GM19395 (cell line): ENCODE measurements around the gene VEGFD.

Experiments
- ATAC-seq: cut with Tn5 transposase; IDR thresholded peaks from one replicate; pipeline ENCODE4 v1.9.1; 2021; ENCODE audit warnings: mild to moderate bottlenecking, moderate library complexity; ENCODE audit not compliant: unreplicated experiment

VEGFD gene

GRCh38 chrX:15366506-15367352 is 17.5 kb downstream of the VEGFD start:
- no peak for ATAC-seq

DNA sequence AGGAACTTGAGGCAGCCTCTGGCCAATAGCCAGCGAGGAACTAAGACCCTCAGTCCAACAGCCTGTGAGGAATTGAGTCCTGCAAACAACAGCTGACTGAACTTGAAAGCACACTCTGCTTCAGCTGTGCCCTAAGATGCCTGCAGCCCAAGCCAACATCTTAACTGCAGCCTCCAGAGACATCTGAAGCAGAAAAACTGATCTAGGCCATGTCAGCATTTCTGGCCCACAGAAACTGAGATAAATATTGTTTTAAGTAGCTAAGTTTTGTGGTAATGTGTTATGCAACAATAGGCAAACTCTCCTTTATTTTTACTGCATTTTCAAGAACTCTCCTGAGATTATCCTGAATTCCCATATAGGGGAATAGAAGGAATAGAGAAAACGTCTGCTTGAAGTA is 24.5 kb downstream of the VEGFD start:
- no peak for ATAC-seq

GRCh38 chrX:15358533-15358932 is 25.7 kb downstream of the VEGFD start:
- no peak for ATAC-seq

DNA sequence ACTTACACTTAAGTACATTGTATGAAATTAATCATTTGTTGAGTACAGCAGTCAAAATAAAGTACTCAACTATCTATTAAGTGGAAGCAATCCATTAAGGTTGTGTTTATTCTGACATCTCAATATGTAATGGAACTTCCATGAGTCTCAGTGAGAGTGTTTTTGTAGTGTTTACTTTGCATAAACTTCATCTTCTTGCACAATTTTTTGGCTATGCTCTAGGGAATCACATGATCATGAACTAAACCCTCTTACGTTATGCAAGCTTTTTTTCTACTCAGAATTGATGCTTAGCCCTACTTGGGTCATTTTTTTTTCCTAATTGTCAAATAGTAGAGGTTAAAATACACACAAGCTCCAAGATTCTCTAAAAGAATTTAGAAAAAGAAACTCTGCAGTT is 27.8 kb downstream of the VEGFD start:
- ATAC-seq = no peak

DNA sequence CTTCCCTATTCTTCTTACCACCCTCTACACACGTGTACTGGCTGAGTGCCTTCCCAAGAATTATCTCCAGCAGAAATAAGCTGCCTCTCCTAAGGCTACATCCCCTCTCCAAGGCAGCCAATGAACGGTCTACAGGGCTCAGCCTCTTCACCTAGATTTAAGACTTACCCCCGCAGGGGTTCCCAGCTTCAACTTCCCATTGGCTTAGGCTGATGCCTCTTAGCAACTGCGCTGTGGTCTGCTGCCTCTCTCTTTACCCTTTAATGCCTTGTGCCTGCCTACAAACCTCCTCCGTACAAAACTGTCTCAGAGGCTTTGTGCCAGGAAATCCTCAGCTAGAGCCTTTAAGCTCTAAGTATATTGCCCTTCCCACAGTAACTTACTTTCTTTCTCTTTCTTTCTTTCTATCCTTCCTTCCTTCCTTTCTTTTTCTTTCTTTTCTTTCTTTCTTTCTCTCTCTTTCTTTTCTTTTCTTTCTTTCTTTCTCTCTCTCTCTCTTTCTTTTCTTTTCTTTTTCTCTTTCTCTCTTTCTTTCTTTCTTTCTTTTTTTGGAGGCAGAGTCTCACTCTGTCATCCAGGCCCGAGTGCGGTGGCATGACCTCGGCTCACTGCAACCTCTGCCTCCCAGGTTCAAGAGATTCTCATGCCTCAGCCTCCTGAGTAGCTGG is 33.8 kb downstream of the VEGFD start:
- no peak for ATAC-seq

- ATAC-seq = peak; percentile 75
Measured at GRCh38 chrX:15349046-15349445, 35.2 kb downstream of the VEGFD start.

DNA sequence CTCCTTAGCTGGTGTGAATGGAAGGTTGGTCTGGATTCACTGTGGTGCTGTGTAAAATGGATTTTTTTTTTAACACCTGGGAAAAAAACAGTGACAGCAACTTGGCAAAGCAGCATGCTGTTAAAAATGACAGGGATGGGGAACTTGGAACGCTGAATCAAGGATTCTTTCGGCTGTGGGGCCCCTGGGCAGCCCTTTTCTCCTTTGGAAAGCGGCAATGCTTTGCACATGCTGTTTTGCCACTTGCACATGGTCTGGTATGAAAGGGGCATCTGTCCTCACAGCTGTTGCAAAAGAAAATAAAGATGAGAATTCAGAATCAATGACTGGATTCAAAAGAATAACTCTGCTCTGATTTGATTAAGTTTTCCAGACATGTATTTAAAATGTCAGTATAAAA is 38.2 kb downstream of the VEGFD start:
- ATAC-seq = no peak

GRCh38 chrX:15344106-15344505 is 40.1 kb downstream of the VEGFD start:
- ATAC-seq = no peak

DNA sequence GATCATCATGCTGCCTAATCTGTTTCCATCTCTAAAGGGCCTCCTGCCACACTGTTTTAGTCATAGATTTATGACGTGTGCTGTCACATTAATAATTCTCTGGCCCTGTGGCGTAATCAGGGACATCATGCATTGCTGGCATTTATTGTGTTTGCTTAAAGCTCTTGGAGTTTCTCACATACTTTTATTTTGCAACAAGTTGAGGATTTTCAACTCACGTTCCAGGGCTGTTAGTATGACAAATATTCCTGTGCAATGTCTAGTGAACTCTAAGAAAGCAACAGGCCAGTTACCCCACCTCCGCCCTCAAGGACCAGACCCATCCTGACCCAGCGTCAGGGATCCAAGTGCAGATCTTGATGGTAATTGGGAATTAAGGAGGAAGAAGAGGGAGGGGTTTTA is 41.1 kb downstream of the VEGFD start:
- ATAC-seq = no peak

GRCh38 chrX:15340867-15341266 is 43.3 kb downstream of the VEGFD start:
- ATAC-seq = no peak

DNA sequence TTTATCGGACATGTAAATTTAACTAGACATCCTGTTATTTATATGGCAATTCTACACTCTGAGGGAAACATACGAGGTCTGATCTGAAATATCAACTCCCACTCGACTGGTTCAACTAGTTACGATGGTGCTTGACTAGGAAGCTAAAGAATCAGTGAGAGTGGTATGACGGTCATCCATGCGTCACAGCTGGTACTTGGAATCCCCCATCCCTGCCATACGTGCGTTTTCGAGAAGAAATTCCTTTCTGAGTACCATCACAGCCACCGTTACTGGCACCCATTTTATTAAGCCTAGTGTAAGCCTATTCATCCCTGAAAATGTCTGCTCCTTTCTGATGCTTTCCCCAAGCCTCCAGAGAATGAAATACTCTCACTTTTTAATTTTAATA is 48.2 kb downstream of the VEGFD start:
- ATAC-seq = no peak

DNA sequence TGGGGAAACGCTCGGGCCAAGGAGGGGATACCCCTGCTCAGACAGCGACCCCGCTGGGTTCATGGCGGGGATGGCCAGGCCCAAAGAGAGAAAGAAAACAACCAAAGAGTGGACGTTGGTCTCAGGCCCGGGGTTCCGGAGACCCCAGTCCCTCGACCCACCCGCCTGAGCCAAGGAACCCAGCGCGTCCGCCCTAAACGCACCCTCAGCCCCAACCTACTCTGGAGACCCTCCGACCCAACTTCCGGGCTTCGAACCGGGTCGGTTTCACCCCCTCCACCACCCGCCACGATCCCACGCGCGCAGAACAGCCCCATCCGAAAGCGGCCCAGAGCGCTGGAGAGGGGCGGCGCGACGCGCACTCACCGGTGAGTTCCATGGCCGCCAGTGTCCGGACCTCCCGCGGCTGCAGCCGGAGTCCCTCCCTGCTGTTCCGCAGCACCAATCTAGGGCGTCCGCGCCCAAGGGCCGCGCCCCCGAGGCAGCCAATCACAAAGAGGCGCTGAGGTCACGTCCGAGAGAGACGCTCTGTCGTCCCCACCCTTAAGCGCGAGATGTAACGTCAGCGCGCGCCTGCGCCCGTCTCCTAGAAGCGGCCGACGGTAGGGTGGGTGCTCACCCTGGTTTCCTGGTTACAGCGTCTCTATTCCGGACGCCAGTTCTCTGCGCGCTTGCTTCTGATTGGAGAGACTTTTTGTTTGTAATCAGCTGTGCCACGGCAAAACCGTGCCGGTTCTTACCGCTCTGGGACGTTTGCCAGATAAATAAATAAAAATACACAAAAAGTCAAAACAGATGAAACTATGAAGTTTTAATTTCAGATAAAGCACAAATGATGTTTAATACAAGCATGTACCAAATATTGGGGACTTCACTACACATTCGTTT is 48.8 kb downstream of the VEGFD start, which contains the start of gene PIGA:
TSS of gene PIGA (minus strand) at position 389 of the 888 bp plus-strand sequence. CDS start 3,593 bp downstream, outside the sequence.
- ATAC-seq = peak; percentile 99

GRCh38 chrX:15334561-15334960 is 49.7 kb downstream of the VEGFD start:
- ATAC-seq = no peak

GRCh38 chrX:15328821-15329220 is 55.4 kb downstream of the VEGFD start:
- no peak for ATAC-seq

DNA sequence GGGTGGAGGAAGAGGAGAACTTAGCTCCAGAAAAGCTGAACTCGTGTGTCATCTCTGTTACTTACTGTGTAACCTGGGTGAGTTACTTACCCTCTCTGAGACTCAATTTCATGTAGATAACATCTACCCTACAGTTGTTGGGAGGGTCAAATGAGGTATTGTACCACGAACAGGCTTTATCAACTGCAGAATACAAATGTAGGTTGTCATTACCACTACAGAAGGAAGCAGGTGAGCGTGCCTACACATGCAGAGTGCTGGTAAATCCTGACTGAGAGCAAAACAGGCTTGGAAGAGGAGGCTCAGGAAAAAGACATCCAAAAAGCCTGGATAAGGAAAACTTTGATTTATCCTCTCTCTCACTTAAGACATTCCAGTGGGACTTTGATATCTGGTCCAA is 56.1 kb downstream of the VEGFD start:
- ATAC-seq = no peak

GRCh38 chrX:15322472-15322871 is 61.7 kb downstream of the VEGFD start:
- no peak for ATAC-seq

DNA sequence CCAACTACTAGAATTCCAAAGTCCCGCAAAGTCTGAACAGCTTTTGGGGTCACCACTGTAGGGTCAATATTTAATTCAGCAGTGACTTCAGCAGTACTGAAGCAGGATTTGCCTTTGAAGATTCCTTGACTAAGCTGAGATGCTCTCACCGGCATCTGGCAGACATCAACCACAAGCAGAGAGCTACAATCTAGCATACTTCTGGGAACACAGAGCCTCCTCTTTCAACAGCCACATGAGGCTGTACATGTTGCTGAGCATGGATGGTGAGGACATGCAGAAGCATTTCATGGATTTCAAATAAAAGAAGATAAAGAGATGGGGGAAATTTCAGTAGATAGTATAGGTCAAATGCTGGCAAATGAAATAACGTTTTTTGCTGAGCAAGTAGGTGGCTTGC is 62.1 kb downstream of the VEGFD start:
- ATAC-seq = no peak

- no peak for ATAC-seq
Measured at GRCh38 chrX:15321447-15321846, 62.8 kb downstream of the VEGFD start.

DNA sequence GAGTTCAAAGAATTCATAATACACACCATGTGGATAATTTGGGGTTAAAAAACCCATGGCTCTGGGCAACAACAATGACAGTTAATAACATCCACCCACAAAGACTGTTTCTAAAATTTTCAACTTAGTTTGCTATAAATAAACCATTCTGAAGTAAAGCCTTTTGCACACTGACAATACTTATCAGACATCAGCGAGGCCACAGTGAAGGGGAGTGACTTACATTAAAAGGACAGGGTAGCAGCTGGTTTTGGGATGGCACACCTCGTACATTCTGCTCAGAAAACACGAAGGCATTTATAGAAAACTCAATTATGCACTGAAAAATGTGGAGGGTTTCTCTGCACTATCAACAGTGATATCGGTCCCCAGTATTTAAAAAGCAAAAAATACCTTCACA is 63.9 kb downstream of the VEGFD start:
- no peak for ATAC-seq

- ATAC-seq = no peak
Measured at GRCh38 chrX:15319075-15319474, 65.1 kb downstream of the VEGFD start.

- ATAC-seq = no peak
Measured at GRCh38 chrX:15315509-15315908, 68.7 kb downstream of the VEGFD start, which contains the start of gene ASB11. TSS of gene ASB11 (minus strand) at chrX:15315640. CDS start at chrX:15315605, 35 bp downstream.
